H9 (cell line): Measurements from ENCODE around the gene SH3BP5L. TPM values are rescaled to one million over a fixed set of nuclear protein-coding genes. Genes with fewer than 3 reads are reported as not detected.

Source experiments
- DNase-seq: peaks from one replicate; pipeline ENCODE4 v3.0.0-alpha.2; 2017
- H2AFZ ChIP-seq: one replicate; pipeline ENCODE4 v1.6.1; 2013; ENCODE audit warnings: mild to moderate bottlenecking, low read length, control low read depth, moderate library complexity
- H2AK5ac ChIP-seq: 2 replicates; pipeline ENCODE4 v1.6.1; 2013; ENCODE audit warnings: low read length, control low read depth, mixed read lengths; ENCODE audit not compliant: insufficient read length
- H2BK120ac ChIP-seq: one replicate; pipeline ENCODE4 v1.6.1; 2013; ENCODE audit warnings: low read depth, mild to moderate bottlenecking, low read length, control low read depth, inconsistent platforms; ENCODE audit not compliant: poor library complexity, severe bottlenecking
- H2BK12ac ChIP-seq: 2 replicates; pipeline ENCODE4 v1.6.1; 2013; ENCODE audit warnings: low read length, control low read depth, mixed read lengths, low read depth; ENCODE audit not compliant: insufficient read length
- H2BK15ac ChIP-seq: 2 replicates; pipeline ENCODE4 v1.6.1; 2013; ENCODE audit warnings: low read depth, low read length, control low read depth
- H2BK20ac ChIP-seq: one replicate; pipeline ENCODE4 v1.6.1; 2013; ENCODE audit warnings: low read depth, mild to moderate bottlenecking, low read length, control low read depth, inconsistent platforms; ENCODE audit not compliant: poor library complexity, severe bottlenecking
- H2BK5ac ChIP-seq: 2 replicates; pipeline ENCODE4 v1.6.1; 2013; ENCODE audit warnings: low read length, control low read depth, mixed read lengths; ENCODE audit not compliant: insufficient read length
- H3K14ac ChIP-seq: 2 replicates; pipeline ENCODE4 v1.6.1; 2013; ENCODE audit warnings: low read length, control low read depth; ENCODE audit not compliant: insufficient read depth
- H3K18ac ChIP-seq: 2 replicates; pipeline ENCODE4 v1.6.1; 2013; ENCODE audit warnings: low read depth, mild to moderate bottlenecking, mixed read lengths, low read length, control low read depth; ENCODE audit not compliant: insufficient read length
- H3K23ac ChIP-seq: 2 replicates; pipeline ENCODE4 v1.6.1; 2013; ENCODE audit warnings: low read length, control low read depth, mixed read lengths, low read depth; ENCODE audit not compliant: insufficient read length
- H3K23me2 ChIP-seq: 2 replicates; pipeline ENCODE4 v1.6.1; 2013; ENCODE audit warnings: low read depth, mild to moderate bottlenecking, mixed read lengths, low read length, control low read depth; ENCODE audit not compliant: insufficient read length, poor library complexity, severe bottlenecking
- H3K27ac ChIP-seq: 2 replicates; pipeline ENCODE4 v1.5.1; 2013; ENCODE audit warnings: low read length, control low read depth, mixed read lengths, low read depth; ENCODE audit not compliant: insufficient read length
- H3K27me3 ChIP-seq: 2 replicates; pipeline ENCODE4 v1.6.1; 2013; ENCODE audit warnings: low read length, control low read depth, inconsistent platforms; ENCODE audit not compliant: insufficient read depth
- H3K4ac ChIP-seq: 2 replicates; pipeline ENCODE4 v1.6.1; 2013; ENCODE audit warnings: low read depth, mild to moderate bottlenecking, control low read depth, inconsistent platforms, low read length, moderate library complexity
- H3K4me1 ChIP-seq: 2 replicates; pipeline ENCODE4 v1.6.1; 2013; ENCODE audit warnings: low read length, control low read depth, inconsistent platforms; ENCODE audit not compliant: insufficient read depth
- H3K4me2 ChIP-seq: 2 replicates; pipeline ENCODE4 v1.6.1; 2013; ENCODE audit warnings: low read length, control low read depth, mixed read lengths; ENCODE audit not compliant: insufficient read length, insufficient read depth
- H3K56ac ChIP-seq: 2 replicates; pipeline ENCODE4 v1.6.1; 2013; ENCODE audit warnings: low read depth, mild to moderate bottlenecking, mixed read lengths, low read length, control low read depth; ENCODE audit not compliant: insufficient read length
- H3K79me1 ChIP-seq: 2 replicates; pipeline ENCODE4 v1.6.1; 2013; ENCODE audit warnings: low read depth, mild to moderate bottlenecking, moderate library complexity, low read length, control low read depth, inconsistent platforms; ENCODE audit not compliant: insufficient read depth, poor library complexity, severe bottlenecking
- H3K79me2 ChIP-seq: 2 replicates; pipeline ENCODE4 v1.6.1; 2013; ENCODE audit warnings: low read length, control low read depth, inconsistent platforms; ENCODE audit not compliant: insufficient read depth
- H3K9ac ChIP-seq: 2 replicates; pipeline ENCODE4 v1.6.1; 2013; ENCODE audit warnings: low read length, control low read depth, mixed read lengths; ENCODE audit not compliant: insufficient read length; ENCODE audit errors: extremely low read depth
- H3K9me3 ChIP-seq: one replicate; pipeline ENCODE4 v1.6.1; 2013; ENCODE audit warnings: low read depth, low read length, inconsistent platforms; ENCODE audit not compliant: control insufficient read depth
- H3T11ph ChIP-seq: one replicate; pipeline ENCODE4 v1.6.1; 2013; ENCODE audit warnings: mild to moderate bottlenecking, low read length, control low read depth, inconsistent platforms
- H4K20me1 ChIP-seq: one replicate; pipeline ENCODE4 v1.6.1; 2013; ENCODE audit not compliant: control insufficient read depth, insufficient read length, insufficient read depth
- H4K5ac ChIP-seq: 2 replicates; pipeline ENCODE4 v1.6.1; 2013; ENCODE audit warnings: low read depth, mild to moderate bottlenecking, mixed read lengths, low read length, control low read depth; ENCODE audit not compliant: insufficient read length
- H4K8ac ChIP-seq: replicated peaks from 2 replicates; pipeline ENCODE4 v1.6.1; 2013; ENCODE audit warnings: low read length, control low read depth, mixed read lengths, low read depth; ENCODE audit not compliant: insufficient read length
- H4K91ac ChIP-seq: 2 replicates; pipeline ENCODE4 v1.6.1; 2013; ENCODE audit warnings: low read depth, mild to moderate bottlenecking, moderate library complexity, mixed read lengths, low read length, control low read depth; ENCODE audit not compliant: insufficient read length
- H3K27ac Mint-ChIP-seq, 3 experiments: 2 replicates in 2 of 3; 3 replicates in 1 of 3; pipeline ENCODE4 v1.8.0; 2020 to 2021; ENCODE audit warnings: mixed read lengths in 3 of 3, mild to moderate bottlenecking in 1 of 3, moderate library complexity in 1 of 3
- H3K27me3 Mint-ChIP-seq: 2 replicates; pipeline ENCODE4 v1.8.0; 2021; ENCODE audit warnings: low read depth, mild to moderate bottlenecking, moderate library complexity, mixed read lengths
- H3K36me3 Mint-ChIP-seq, 3 experiments: 2 replicates in 2 of 3; 3 replicates in 1 of 3; pipeline ENCODE4 v1.8.0; 2020 to 2021; ENCODE audit warnings: low read depth in 3 of 3, mixed read lengths in 3 of 3; ENCODE audit not compliant: insufficient read depth in 1 of 3
- H3K4me1 Mint-ChIP-seq, 2 experiments: 2 replicates each; pipeline ENCODE4 v1.8.0; 2020; ENCODE audit warnings: mixed read lengths in 2 of 2
- H3K4me3 Mint-ChIP-seq, 2 experiments: 2 replicates in 1 of 2; 3 replicates in 1 of 2; pipeline ENCODE4 v1.8.0; 2020 to 2021; ENCODE audit warnings: mild to moderate bottlenecking in 2 of 2, mixed read lengths in 2 of 2, moderate library complexity in 1 of 2
- H3K9me3 Mint-ChIP-seq, 2 experiments: 2 replicates in 1 of 2; 3 replicates in 1 of 2; pipeline ENCODE4 v1.8.0; 2020; ENCODE audit warnings: mild to moderate bottlenecking in 2 of 2, mixed read lengths in 2 of 2, moderate library complexity in 1 of 2
- CTCF ChIP-seq: fragments of 200-600 bp; sonication (generic); conservative IDR thresholded peaks from 3 replicates; pipeline ENCODE4 v1.8.0; 2021; ENCODE audit warnings: antibody characterized with exemption, mild to moderate bottlenecking
- WGBS: extraction: QIAGEN DNeasy Blood & Tissue Kit; methylation state at CpG from one replicate; pipeline ENCODE4 v1.1.7; 2013; ENCODE audit warnings: missing lambda C conversion rate, low lambda C conversion rate, mixed read lengths; ENCODE audit not compliant: insufficient read length; ENCODE audit errors: extremely low coverage; 5-methylcytosine and 5-hydroxymethylcytosine counted together
- total RNA-seq: library from RNA; stranded (reverse); gene quantifications from 2 replicates; pipeline ENCODE4 v1.2.1, GENCODE V29; 2021

Gene SH3BP5L
- total RNA-seq, 1 experiment from 2014 or later: 27.6 TPM

GRCh38 chr1:248800459-248800858 lies 25.3 kb downstream of the SH3BP5L start:
- Histone ChIP-seq H3K4me1 (no peaks in the 10 kb centered on the region), H2AFZ (no peak overlapping the region), H3K4ac (no peak overlapping the region), H3K14ac (no peak overlapping the region), H3K79me2 (no peaks in the 10 kb centered on the region), H3K56ac (no peak overlapping the region), H3K4me2 (no peak overlapping the region), H3K18ac (no peak overlapping the region), H2AK5ac (no peak overlapping the region), H2BK120ac (no peak overlapping the region), H3K27ac (no peak overlapping the region), H2BK15ac (no peak overlapping the region), H2BK20ac (no peak overlapping the region), H3K9ac (no peak overlapping the region), H4K91ac (no peak overlapping the region), H3K27me3 (no peaks in the 10 kb centered on the region), H2BK5ac (no peak overlapping the region), H4K5ac (no peak overlapping the region), H3K23ac (no peak overlapping the region), H2BK12ac (no peak overlapping the region), H3K23me2 (no peaks in the 10 kb centered on the region), H3K79me1 (no peaks in the 10 kb centered on the region), H4K8ac (no peak overlapping the region), H4K20me1 (no peaks in the 10 kb centered on the region), H3T11ph (no peak overlapping the region), H3K9me3 (peaks cover 44% of the 10 kb centered on the region)
- H3K27me3 Mint-ChIP-seq: peaks cover 6% of the 10 kb centered on the region
- H3K27ac Mint-ChIP-seq: no peak overlapping the region
- no CpG with 5 or more reads among the region's 3 CpGs for WGBS
- DNase-seq: no peak
- TF ChIP-seq CTCF: no peak
- peaks cover 79 to 89% of the 10 kb centered on the region in 2 experiments for H3K9me3 Mint-ChIP-seq
- no peaks in the 10 kb centered on the region for H3K4me1 Mint-ChIP-seq
- peaks cover 2 to 17% (median 3%) of the 10 kb centered on the region in 3 experiments; a peak in 4 of 7 replicates for H3K36me3 Mint-ChIP-seq
- H3K4me3 Mint-ChIP-seq: no peak overlapping the region
